H1 (cell line): ENCODE data around the gene SLC11A1. TPM values are rescaled to one million over a fixed set of nuclear protein-coding genes. Genes with fewer than 3 reads are reported as not detected.

Experiments
- CBX5 ChIP-seq: fragments of 300-800, 300-1000 bp; sonication (generic); IDR thresholded peaks from 2 replicates; pipeline ENCODE4 v1.7.1; 2016; ENCODE audit warnings: antibody characterized with exemption, low read length, low read depth
- EGR1 ChIP-seq: IDR thresholded peaks from 2 replicates; pipeline ENCODE4 v1.6.1; 2011; ENCODE audit warnings: low read depth, low read length, borderline replicate concordance
- EP300 ChIP-seq, 2 experiments: IDR thresholded peaks; 1 replicate in 1 of 2; 2 replicates in 1 of 2; pipeline ENCODE4 v1.6.1; 2011 to 2012; ENCODE audit warnings: low read depth in 2 of 2, low read length in 2 of 2, mild to moderate bottlenecking in 2 of 2, borderline replicate concordance in 1 of 2, inconsistent platforms in 1 of 2, moderate library complexity in 1 of 2
- EZH2 ChIP-seq: fragments of 200-600 bp; sonication (generic); IDR thresholded peaks from 2 replicates; pipeline ENCODE4 v1.7.1; 2012; ENCODE audit warnings: low read depth, mild to moderate bottlenecking, moderate library complexity, low read length, inconsistent platforms; ENCODE audit not compliant: severe bottlenecking
- HDAC2 ChIP-seq, 2 experiments: fragments of 300-600 bp in 1 of 2; sonication (generic) in 1 of 2; IDR thresholded peaks; 2 replicates each; pipeline ENCODE4 v1.6.1; 2011 to 2012; ENCODE audit warnings: low read depth in 2 of 2, low read length in 2 of 2, mild to moderate bottlenecking in 2 of 2, moderate library complexity in 2 of 2, borderline replicate concordance in 1 of 2, inconsistent platforms in 1 of 2
- JUN ChIP-seq: IDR thresholded peaks from 2 replicates; pipeline ENCODE4 v1.6.1; 2011; ENCODE audit warnings: low read depth, mild to moderate bottlenecking, improper control_type of control experiment, low read length
- KDM1A ChIP-seq: fragments of 200-600, 300-600 bp; sonication (generic); IDR thresholded peaks from 2 replicates; pipeline ENCODE4 v1.7.1; 2016; ENCODE audit warnings: mild to moderate bottlenecking, low read length, borderline replicate concordance
- POLR2AphosphoS5 ChIP-seq: IDR thresholded peaks from 2 replicates; pipeline ENCODE4 v1.6.1; 2011; ENCODE audit warnings: low read depth, low read length
- SIX5 ChIP-seq: IDR thresholded peaks from 2 replicates; pipeline ENCODE4 v1.6.1; 2011; ENCODE audit warnings: mild to moderate bottlenecking, low read depth, low read length
- TAF7 ChIP-seq: optimal IDR thresholded peaks from 2 replicates; pipeline ENCODE3; 2011; ENCODE audit warnings: low read depth, mild to moderate bottlenecking, inconsistent platforms, low read length, moderate library complexity, borderline replicate concordance
- TBP ChIP-seq: IDR thresholded peaks from 2 replicates; pipeline ENCODE4 v1.6.1; 2011; ENCODE audit warnings: low read depth, low read length, improper control_type of control experiment
- TCF12 ChIP-seq: IDR thresholded peaks from 2 replicates; pipeline ENCODE4 v1.6.1; 2011; ENCODE audit warnings: low read depth, mild to moderate bottlenecking, low read length
- USF2 ChIP-seq: IDR thresholded peaks from 2 replicates; pipeline ENCODE4 v1.6.1; 2011; ENCODE audit warnings: low read length, improper control_type of control experiment
- polyA plus RNA-seq, 7 experiments: library from polyadenylated mRNA; depleted of rRNA in 3 of 7; stranded (reverse) in 5 of 7; unstranded in 2 of 7; fragments of >200 nt in 5 of 7; fragments of 200-250 nt in 2 of 7; gene quantifications; 1 replicate in 5 of 7; 2 replicates in 1 of 7; 4 replicates in 1 of 7; pipeline versions ENCODE4 v1.2.1 to v1.2.3, GENCODE V29; 2011 to 2013; ENCODE audit warnings: missing spikeins in 2 of 7, mixed read lengths in 2 of 7
- total RNA-seq: library from RNA; stranded (reverse); fragmentation: NEBNext Ultra II Directional; extraction: Animal tissue kit (Norgen Biotek cat#: 25700); gene quantifications from 2 replicates; pipeline ENCODE4 v1.2.1, GENCODE V29; 2021

Gene SLC11A1
- total and polyA plus RNA-seq, 2 of the 8 experiments (the other 6 are each of a cell fraction or from before 2014, with no cell fraction given): 0.20 to 0.43 TPM

GRCh38 chr2:218418717-218419458 lies 36.8 kb downstream of the SLC11A1 start, which contains the start of gene VIL1 (continued):
- no peak for TF ChIP-seq EZH2
- TF ChIP-seq CBX5: no peak
- TF ChIP-seq JUN: no peak
- TF ChIP-seq USF2: no peak
- TF ChIP-seq POLR2AphosphoS5: no peak
- peak; percentile 30; the same call in 1 of the 2 replicates for TF ChIP-seq TBP
- peak; percentile 21; the same call in 1 of the 2 replicates for TF ChIP-seq EGR1
- peak; percentile 76; the same call in 1 of the 2 replicates for TF ChIP-seq TCF12
- no peak for TF ChIP-seq SIX5
- no peak for TF ChIP-seq KDM1A
- no peak for TF ChIP-seq EP300 (IDR thresholded peaks at IDR 0.05; ENCODE audit: borderline replicate concordance in 1 of 2, low read depth in 2 of 2, low read length in 2 of 2)
- no peak for TF ChIP-seq TAF7
- TF ChIP-seq HDAC2 (IDR thresholded peaks at IDR 0.05; ENCODE audit: borderline replicate concordance in 1 of 2, low read depth in 2 of 2, low read length in 2 of 2): no peak
